ENCODE measurements around the gene RAI14. TPM values are rescaled to one million over a fixed set of nuclear protein-coding genes. Genes with fewer than 3 reads are reported as not detected.

The RAI14 gene
- total RNA-seq, 1 donor from 2014 or later, result 92.7 TPM

- Mint-ChIP-seq H3K27ac (ENCODE audit: unreplicated experiment) (peak overlapping the region; percentile 86), H3K9me3 (no peaks in the 10 kb centered on the region), H3K27me3 (ENCODE audit: low read depth) (no peaks in the 10 kb centered on the region), H3K36me3 (ENCODE audit: low read depth) (peaks cover 2% of the 10 kb centered on the region), H3K4me1 (peaks cover 61% of the 10 kb centered on the region), H3K4me3 (peak overlapping the region; percentile 43)
- TF ChIP-seq CTCF (conservative IDR thresholded peaks at IDR 0.05), result no peak
- no peak for DNase-seq (ENCODE audit: low read depth, low spot score)
Observed at GRCh38 chr5:34685485-34686165, 29.5 kb downstream of the RAI14 start.

GRCh38 chr5:34686762-34687268 lies 30.7 kb downstream of the RAI14 start:
- Mint-ChIP-seq H3K36me3 (ENCODE audit: low read depth) (peaks cover 5% of the 10 kb centered on the region), H3K27ac (ENCODE audit: unreplicated experiment) (peak overlapping the region; percentile 46), H3K4me1 (peaks cover 59% of the 10 kb centered on the region), H3K4me3 (peak overlapping the region; percentile 38), H3K27me3 (ENCODE audit: low read depth) (no peaks in the 10 kb centered on the region), H3K9me3 (no peaks in the 10 kb centered on the region)
- no peak for TF ChIP-seq CTCF (conservative IDR thresholded peaks at IDR 0.05)
- DNase-seq (ENCODE audit: low read depth, low spot score), result no peak

GRCh38 chr5:34687269-34688011 lies 31.3 kb downstream of the RAI14 start:
- Mint-ChIP-seq H3K27ac (ENCODE audit: unreplicated experiment) (no peak overlapping the region), H3K36me3 (ENCODE audit: low read depth) (peaks cover 5% of the 10 kb centered on the region), H3K4me3 (no peak overlapping the region), H3K4me1 (peaks cover 59% of the 10 kb centered on the region), H3K9me3 (no peaks in the 10 kb centered on the region), H3K27me3 (ENCODE audit: low read depth) (no peaks in the 10 kb centered on the region)
- TF ChIP-seq CTCF (conservative IDR thresholded peaks at IDR 0.05), result no peak
- no peak for DNase-seq (ENCODE audit: low read depth, low spot score)

GRCh38 chr5:34688015-34688810 lies 32.1 kb downstream of the RAI14 start:
- H3K27me3 Mint-ChIP-seq (ENCODE audit: low read depth), result no peaks in the 10 kb centered on the region
- no peak for TF ChIP-seq CTCF (conservative IDR thresholded peaks at IDR 0.05)
- no peak overlapping the region for H3K4me3 Mint-ChIP-seq
- H3K4me1 Mint-ChIP-seq, result peaks cover 51% of the 10 kb centered on the region
- H3K36me3 Mint-ChIP-seq (ENCODE audit: low read depth), result peaks cover 5% of the 10 kb centered on the region
- DNase-seq (ENCODE audit: low read depth, low spot score), result no peak
- no peak overlapping the region for H3K27ac Mint-ChIP-seq (ENCODE audit: unreplicated experiment)
- no peaks in the 10 kb centered on the region for H3K9me3 Mint-ChIP-seq

GRCh38 chr5:34690301-34690700 lies 34.2 kb downstream of the RAI14 start:
- Mint-ChIP-seq H3K9me3 (no peaks in the 10 kb centered on the region), H3K36me3 (ENCODE audit: low read depth) (peaks cover 5% of the 10 kb centered on the region), H3K4me3 (no peak overlapping the region), H3K27ac (ENCODE audit: unreplicated experiment) (peak overlapping the region; percentile 5), H3K27me3 (ENCODE audit: low read depth) (no peaks in the 10 kb centered on the region), H3K4me1 (peaks cover 41% of the 10 kb centered on the region)
- DNase-seq (ENCODE audit: low read depth, low spot score), result no peak
- no peak for TF ChIP-seq CTCF (conservative IDR thresholded peaks at IDR 0.05)

Data from neural crest cell (in vitro differentiated cells).